SU-DHL-6 (cell line): Measurements from ENCODE around the gene TBC1D4.

Experiments used
- H2AFZ ChIP-seq: fragments of 200-600 bp; sonication (generic); 2 replicates; pipeline ENCODE4 v1.6.1; 2014; ENCODE audit warnings: low read depth, mild to moderate bottlenecking, moderate library complexity, mixed read lengths, antibody characterized with exemption, low read length; ENCODE audit not compliant: severe bottlenecking
- H3F3A ChIP-seq: fragments of 200-600 bp; shearing (Covaris generic); 2 replicates; pipeline ENCODE4 v1.6.0; 2016; ENCODE audit warnings: antibody characterized with exemption, mild to moderate bottlenecking; ENCODE audit not compliant: insufficient read depth
- H3K27ac ChIP-seq: fragments of 200-600 bp; sonication (generic); 2 replicates; pipeline ENCODE4 v1.5.1; 2016; ENCODE audit warnings: low read depth, mild to moderate bottlenecking, low read length, moderate library complexity, mixed read lengths
- H3K27me3 ChIP-seq: fragments of 200-600 bp; sonication (generic), shearing (Covaris generic); 2 replicates; pipeline ENCODE4 v1.6.0; 2014; ENCODE audit warnings: mild to moderate bottlenecking, low read length
- H3K36me3 ChIP-seq: fragments of 200-600 bp; sonication (generic); 2 replicates; pipeline ENCODE4 v1.6.1; 2014; ENCODE audit warnings: mild to moderate bottlenecking, low read length, mixed read lengths
- H3K4me2 ChIP-seq: fragments of 300-600, 200-600 bp; shearing (Covaris generic), sonication (generic); 2 replicates; pipeline ENCODE4 v1.6.0; 2014; ENCODE audit warnings: low read length, low read depth, mild to moderate bottlenecking; ENCODE audit not compliant: poor library complexity, severe bottlenecking
- H3K4me3 ChIP-seq: fragments of 200-600 bp; sonication (generic); 2 replicates; pipeline ENCODE4 v1.5.1; 2014; ENCODE audit warnings: antibody characterized with exemption, low read length, mild to moderate bottlenecking, mixed read lengths; ENCODE audit not compliant: insufficient read depth, poor library complexity, severe bottlenecking
- H3K79me2 ChIP-seq: fragments of 200-600 bp; sonication (generic); 2 replicates; pipeline ENCODE4 v1.6.1; 2014; ENCODE audit warnings: mild to moderate bottlenecking, low read length, moderate library complexity; ENCODE audit not compliant: insufficient read depth
- H3K9ac ChIP-seq: fragments of 200-600 bp; sonication (generic); 2 replicates; pipeline ENCODE4 v1.7.0; 2014; ENCODE audit warnings: mild to moderate bottlenecking, low read length
- H3K9me2 ChIP-seq: fragments of 200-600 bp; sonication (generic); replicated peaks from 2 replicates; pipeline ENCODE4 v1.6.1; 2014; ENCODE audit warnings: low read length; ENCODE audit not compliant: insufficient read depth
- H3K9me3 ChIP-seq: fragments of 200-600 bp; sonication (generic); 2 replicates; pipeline ENCODE4 v1.6.1; 2014; ENCODE audit warnings: low read length, mixed read lengths; ENCODE audit not compliant: insufficient read depth
- H4K20me1 ChIP-seq: fragments of 200-600 bp; sonication (generic); 2 replicates; pipeline ENCODE4 v1.6.1; 2014; ENCODE audit warnings: low read depth, mild to moderate bottlenecking, antibody characterized with exemption, low read length, moderate library complexity, mixed read lengths
- EZH2phosphoT487 ChIP-seq: fragments of 200-600 bp; sonication (generic), shearing (Covaris generic); conservative IDR thresholded peaks from 2 replicates; pipeline ENCODE4 v1.6.1; 2018; ENCODE audit warnings: mild to moderate bottlenecking, antibody characterized with exemption, low read length, moderate library complexity, mixed read lengths
- TF ChIP-seq, protein P1 (sequence below): fragments of 200-600 bp; sonication (generic); IDR thresholded peaks from one replicate; pipeline ENCODE4 v1.5.1; 2017; ENCODE audit warnings: antibody characterized with exemption, mild to moderate bottlenecking, low read length, moderate library complexity; ENCODE audit not compliant: insufficient read depth, poor library complexity, severe bottlenecking

TBC1D4 gene

GRCh38 chr13:75236774-75237173 lies 245.2 kb downstream of the TBC1D4 start:
- Histone ChIP-seq H3K36me3 (no peaks in the 10 kb centered on the region), H3K4me3 (no peak overlapping the region), H3K4me2 (no peak overlapping the region), H3K9ac (no peak overlapping the region), H3K27me3 (no peaks in the 10 kb centered on the region), H3K79me2 (no peaks in the 10 kb centered on the region), H2AFZ (no peak overlapping the region), H4K20me1 (no peaks in the 10 kb centered on the region), H3K27ac (no peak overlapping the region), H3K9me3 (no peaks in the 10 kb centered on the region), H3K9me2 (no peaks in the 10 kb centered on the region), H3F3A (no peaks in the 10 kb centered on the region)
- no peak for TF ChIP-seq EZH2phosphoT487
- TF ChIP-seq, protein P1, sequence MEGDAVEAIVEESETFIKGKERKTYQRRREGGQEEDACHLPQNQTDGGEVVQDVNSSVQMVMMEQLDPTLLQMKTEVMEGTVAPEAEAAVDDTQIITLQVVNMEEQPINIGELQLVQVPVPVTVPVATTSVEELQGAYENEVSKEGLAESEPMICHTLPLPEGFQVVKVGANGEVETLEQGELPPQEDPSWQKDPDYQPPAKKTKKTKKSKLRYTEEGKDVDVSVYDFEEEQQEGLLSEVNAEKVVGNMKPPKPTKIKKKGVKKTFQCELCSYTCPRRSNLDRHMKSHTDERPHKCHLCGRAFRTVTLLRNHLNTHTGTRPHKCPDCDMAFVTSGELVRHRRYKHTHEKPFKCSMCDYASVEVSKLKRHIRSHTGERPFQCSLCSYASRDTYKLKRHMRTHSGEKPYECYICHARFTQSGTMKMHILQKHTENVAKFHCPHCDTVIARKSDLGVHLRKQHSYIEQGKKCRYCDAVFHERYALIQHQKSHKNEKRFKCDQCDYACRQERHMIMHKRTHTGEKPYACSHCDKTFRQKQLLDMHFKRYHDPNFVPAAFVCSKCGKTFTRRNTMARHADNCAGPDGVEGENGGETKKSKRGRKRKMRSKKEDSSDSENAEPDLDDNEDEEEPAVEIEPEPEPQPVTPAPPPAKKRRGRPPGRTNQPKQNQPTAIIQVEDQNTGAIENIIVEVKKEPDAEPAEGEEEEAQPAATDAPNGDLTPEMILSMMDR, result no peak
